Choroid plexus epithelial cell (primary cell): Measurements from ENCODE around the gene C5orf63.
A peak's percentile ranks its signal among the peaks of the same experiment; 100 is the strongest.
"Not testable (repeated sequence)": the region's sequence is repeated elsewhere in the genome, so short reads cannot be mapped to it uniquely, and the experiment has no call there.

Experiments used
- DNase-seq: peaks from one replicate; pipeline ENCODE4 v3.0.0-alpha.2; 2010; ENCODE audit warnings: low read depth
- H3K4me3 ChIP-seq: 2 replicates; pipeline ENCODE4 v1.5.1; 2011; ENCODE audit warnings: low read depth, mild to moderate bottlenecking, control low read depth, low read length, moderate library complexity
- TF ChIP-seq, protein P1 (sequence below): conservative IDR thresholded peaks from 2 replicates; pipeline ENCODE4 v1.5.1; 2011; ENCODE audit warnings: low read depth, mild to moderate bottlenecking, control low read depth, inconsistent platforms, low read length, moderate library complexity

The C5orf63 gene

DNA sequence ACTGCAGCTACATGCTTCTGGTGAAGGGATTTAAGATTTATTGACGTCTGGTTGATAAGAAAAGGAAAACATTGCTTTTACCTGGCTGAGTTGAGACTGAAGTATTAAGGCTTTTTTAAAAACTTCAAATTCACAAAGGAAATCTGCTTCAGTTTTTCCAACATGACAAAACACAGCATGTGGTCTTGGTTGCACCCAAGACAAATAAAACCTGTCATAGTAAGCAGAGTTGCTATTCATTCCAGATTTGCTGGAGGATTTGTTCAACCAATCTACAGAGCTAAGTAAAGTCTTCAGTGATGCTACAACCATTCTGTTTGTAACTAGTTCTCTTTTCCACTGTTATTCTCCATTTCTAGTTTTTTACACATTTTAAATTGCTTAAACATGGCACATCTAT is 11.3 kb downstream of the C5orf63 start:
- H3K4me3 ChIP-seq: no peak overlapping the region
- TF ChIP-seq, protein P1, sequence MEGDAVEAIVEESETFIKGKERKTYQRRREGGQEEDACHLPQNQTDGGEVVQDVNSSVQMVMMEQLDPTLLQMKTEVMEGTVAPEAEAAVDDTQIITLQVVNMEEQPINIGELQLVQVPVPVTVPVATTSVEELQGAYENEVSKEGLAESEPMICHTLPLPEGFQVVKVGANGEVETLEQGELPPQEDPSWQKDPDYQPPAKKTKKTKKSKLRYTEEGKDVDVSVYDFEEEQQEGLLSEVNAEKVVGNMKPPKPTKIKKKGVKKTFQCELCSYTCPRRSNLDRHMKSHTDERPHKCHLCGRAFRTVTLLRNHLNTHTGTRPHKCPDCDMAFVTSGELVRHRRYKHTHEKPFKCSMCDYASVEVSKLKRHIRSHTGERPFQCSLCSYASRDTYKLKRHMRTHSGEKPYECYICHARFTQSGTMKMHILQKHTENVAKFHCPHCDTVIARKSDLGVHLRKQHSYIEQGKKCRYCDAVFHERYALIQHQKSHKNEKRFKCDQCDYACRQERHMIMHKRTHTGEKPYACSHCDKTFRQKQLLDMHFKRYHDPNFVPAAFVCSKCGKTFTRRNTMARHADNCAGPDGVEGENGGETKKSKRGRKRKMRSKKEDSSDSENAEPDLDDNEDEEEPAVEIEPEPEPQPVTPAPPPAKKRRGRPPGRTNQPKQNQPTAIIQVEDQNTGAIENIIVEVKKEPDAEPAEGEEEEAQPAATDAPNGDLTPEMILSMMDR: no peak
- peak; percentile 61 for DNase-seq

DNA sequence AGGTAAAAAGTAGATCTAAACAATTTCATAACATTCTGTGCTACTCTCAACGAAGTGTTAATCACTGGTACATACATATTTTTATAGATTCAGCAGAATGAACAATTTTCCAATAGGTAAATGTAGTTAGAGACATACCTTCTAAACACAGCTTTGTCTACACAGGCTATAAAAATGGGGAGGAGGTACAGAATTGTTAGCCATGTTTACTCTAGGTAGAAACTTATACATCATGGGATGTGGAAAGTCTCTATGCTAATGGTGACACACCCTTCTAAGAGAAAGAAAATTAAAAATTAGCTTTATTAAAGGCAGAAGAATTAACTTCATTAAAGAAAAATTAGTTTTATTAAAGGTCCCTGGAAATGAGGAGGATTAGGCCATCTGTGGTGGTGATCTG is 11.8 kb downstream of the C5orf63 start:
- no peak overlapping the region for H3K4me3 ChIP-seq
- no peak for DNase-seq
- TF ChIP-seq, protein P1: no peak

DNA sequence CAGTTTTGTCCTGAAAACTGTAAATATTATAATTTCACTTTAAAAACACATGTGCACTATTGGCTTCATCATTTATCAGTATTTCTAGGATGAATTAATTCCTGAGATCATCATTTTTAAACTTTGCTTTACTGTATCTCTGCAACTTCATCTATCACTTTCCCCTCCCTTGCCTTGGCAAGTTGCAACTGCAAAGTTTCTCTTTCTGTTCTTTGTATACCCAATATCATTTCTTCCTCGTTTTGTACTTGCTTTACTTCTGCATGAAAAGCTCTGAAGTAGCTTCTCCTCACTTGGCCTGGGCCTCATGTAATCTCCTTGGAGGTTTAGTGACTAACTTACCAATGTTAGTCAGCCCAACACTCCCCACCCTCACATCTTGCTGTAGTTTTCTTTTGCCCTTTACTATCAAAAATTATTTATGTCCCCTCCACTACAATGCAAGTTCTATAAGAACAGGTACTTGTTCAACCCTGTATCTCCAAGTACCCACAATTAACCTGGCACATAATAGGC is 12.8 kb downstream of the C5orf63 start:
- no peak overlapping the region for H3K4me3 ChIP-seq
- DNase-seq: peak; percentile 8
- TF ChIP-seq, protein P1: no peak

DNA sequence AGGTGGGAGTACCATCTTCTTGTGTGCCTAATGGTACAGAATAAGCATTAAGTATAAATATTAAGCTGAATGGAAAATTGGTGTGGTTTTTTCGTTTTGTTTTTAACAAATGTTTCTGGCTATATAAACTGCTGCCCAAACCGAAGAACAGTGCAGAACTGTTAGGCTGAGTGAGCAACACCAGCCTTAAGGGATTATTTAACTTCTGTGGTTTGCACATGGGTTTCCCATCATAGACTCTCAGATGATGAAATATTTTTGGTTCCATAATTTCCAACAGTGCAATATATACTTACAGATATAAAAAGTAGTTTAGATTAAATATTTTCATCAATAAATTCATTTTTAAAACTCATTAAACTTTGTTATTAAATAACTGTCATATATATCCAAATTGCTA is 16.4 kb downstream of the C5orf63 start:
- no peak overlapping the region for H3K4me3 ChIP-seq
- TF ChIP-seq, protein P1: no peak
- no peak for DNase-seq

DNA sequence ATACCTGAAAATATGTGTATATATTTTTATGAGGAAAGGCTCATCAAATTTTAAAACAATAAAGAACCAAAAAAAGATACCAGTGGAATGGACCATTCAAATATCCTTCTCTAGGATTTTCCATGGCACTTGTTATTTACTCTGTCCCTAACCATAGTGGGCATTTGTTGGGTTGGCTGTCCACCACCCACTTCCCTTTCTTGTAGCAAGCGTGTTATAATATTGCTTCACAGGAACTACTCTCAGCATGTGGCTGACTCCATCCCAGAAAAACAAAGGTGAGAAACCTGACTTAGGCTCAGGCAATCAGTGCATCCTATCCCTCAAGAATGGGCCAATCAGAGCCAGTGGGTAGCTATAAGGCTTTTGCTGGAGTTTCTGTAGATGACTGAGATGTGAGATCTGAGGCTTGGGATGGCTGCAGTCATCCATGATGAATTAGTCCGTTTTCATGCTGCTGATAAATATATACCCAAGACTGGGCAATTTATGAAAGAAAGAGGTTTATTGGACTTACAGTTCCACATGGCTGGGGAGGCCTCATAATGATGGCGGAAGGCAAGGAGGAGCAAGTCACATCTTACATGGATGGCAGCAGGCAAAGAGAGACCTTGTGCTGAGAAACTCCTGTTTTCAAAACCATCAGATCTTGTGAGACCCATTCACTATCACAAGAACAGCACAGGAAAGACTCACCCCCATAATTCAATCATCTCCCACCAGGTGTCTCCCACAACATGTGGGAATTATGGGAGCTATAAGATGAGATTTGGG is 17.2 kb downstream of the C5orf63 start:
- TF ChIP-seq, protein P1: no peak
- H3K4me3 ChIP-seq: no peak overlapping the region
- DNase-seq: no peak

DNA sequence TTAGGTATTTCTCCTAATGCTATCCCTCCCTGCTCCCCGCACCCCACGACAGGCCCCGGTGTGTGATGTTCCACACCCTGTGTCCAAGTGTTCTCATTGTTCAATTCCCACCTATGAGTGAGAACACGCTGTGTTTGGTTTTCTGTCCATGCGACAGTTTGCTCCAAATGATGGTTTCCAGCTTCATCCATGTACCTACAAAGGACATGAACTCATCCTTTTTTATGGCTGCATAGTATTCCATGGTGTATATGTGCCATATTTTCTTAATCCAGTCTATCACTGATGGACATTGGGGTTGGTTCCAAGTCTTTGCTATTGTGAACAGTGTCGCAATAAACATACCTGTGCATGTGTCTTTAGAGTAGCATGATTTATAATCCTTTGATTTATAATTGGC is 19.8 kb downstream of the C5orf63 start:
- not testable (repeated sequence) for H3K4me3 ChIP-seq

DNA sequence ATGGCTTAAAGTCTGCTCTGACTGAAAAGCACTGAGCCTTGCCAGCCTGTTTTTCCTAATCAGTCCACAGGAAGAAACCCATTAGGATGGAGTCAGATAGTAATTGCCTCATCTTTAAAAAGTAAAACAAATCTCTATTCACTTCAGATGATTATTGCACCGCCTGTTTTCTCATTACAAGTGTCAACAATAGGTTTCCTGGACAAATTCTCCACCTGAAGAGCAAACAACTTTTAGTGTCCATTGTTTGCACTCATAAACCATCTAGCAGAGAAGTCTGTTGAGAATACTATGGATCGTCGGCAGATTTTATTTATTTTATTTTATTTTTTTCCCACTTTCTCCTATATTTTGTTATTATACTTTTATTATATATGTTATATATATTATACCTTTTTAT is 20.3 kb downstream of the C5orf63 start:
- H3K4me3 ChIP-seq: no peak overlapping the region
- TF ChIP-seq, protein P1: no peak
- no peak for DNase-seq

More for the DNA sequence above, 19.8 kb downstream of the C5orf63 start:
- DNase-seq: not testable (repeated sequence)
